HepG2 (cell line): Measurements from ENCODE around the gene PHF3. TPM values are rescaled to one million over a fixed set of nuclear protein-coding genes. Genes with fewer than 3 reads are reported as not detected.

Source experiments
- AGO1 ChIP-seq: fragments of 200-400 bp; formaldehyde crosslinking; IDR thresholded peaks from 2 replicates; pipeline ENCODE4 v1.6.1; 2017; ENCODE audit warnings: mild to moderate bottlenecking, low read depth, low read length, moderate library complexity; ENCODE audit not compliant: poor library complexity, severe bottlenecking
- BHLHE40 ChIP-seq: IDR thresholded peaks from 2 replicates; pipeline ENCODE4 v1.6.1; 2011; ENCODE audit warnings: low read length, improper control_type of control experiment
- CERS6 ChIP-seq: sonication (generic); formaldehyde crosslinking; IDR thresholded peaks from 2 replicates; pipeline ENCODE4 v1.5.0; 2020; ENCODE audit warnings: missing genetic modification reagents
- HMG20A ChIP-seq: IDR thresholded peaks from 2 replicates; pipeline ENCODE4 v1.6.1; 2016; ENCODE audit warnings: borderline replicate concordance
- KAT7 ChIP-seq: IDR thresholded peaks from 2 replicates; pipeline ENCODE4 v1.6.1; 2018; ENCODE audit warnings: borderline replicate concordance, missing compliant biosample characterization
- KAT8 ChIP-seq: IDR thresholded peaks from 2 replicates; pipeline ENCODE4 v1.6.1; 2016; ENCODE audit warnings: missing genetic modification reagents, missing compliant biosample characterization
- KLF16 ChIP-seq, 2 experiments: sonication (generic) in 1 of 2; formaldehyde crosslinking in 1 of 2; IDR thresholded peaks; 2 replicates each; pipeline versions ENCODE4 v1.6.1 to v1.8.0; 2016 to 2023; ENCODE audit warnings: missing genetic modification reagents in 2 of 2, missing compliant biosample characterization in 1 of 2
- NFIC ChIP-seq: IDR thresholded peaks from 2 replicates; pipeline ENCODE4 v1.6.1; 2012; ENCODE audit warnings: mild to moderate bottlenecking, low read length, inconsistent platforms
- RBAK ChIP-seq: sonication (generic); formaldehyde crosslinking; IDR thresholded peaks from 2 replicates; pipeline ENCODE4 v1.5.1; 2020; ENCODE audit warnings: mild to moderate bottlenecking, missing genetic modification reagents
- RNF2 ChIP-seq: fragments of 450-650 bp; conservative IDR thresholded peaks from 2 replicates; pipeline ENCODE4 v1.6.1; 2016; ENCODE audit warnings: low read depth
- SALL2 ChIP-seq: sonication (generic); formaldehyde crosslinking; IDR thresholded peaks from 2 replicates; pipeline ENCODE4 v1.8.1; 2023; ENCODE audit warnings: mild to moderate bottlenecking, missing genetic modification reagents, inconsistent platforms
- SOX5 ChIP-seq: IDR thresholded peaks from 2 replicates; pipeline ENCODE4 v1.6.1; 2016; ENCODE audit warnings: borderline replicate concordance
- TBL1XR1 ChIP-seq: fragments of 150-350 bp; IDR thresholded peaks from 2 replicates; pipeline ENCODE4 v1.6.1; 2014; ENCODE audit warnings: borderline replicate concordance, low read length; ENCODE audit not compliant: partially characterized antibody
- TBX2 ChIP-seq: sonication (generic); formaldehyde crosslinking; IDR thresholded peaks from 2 replicates; pipeline ENCODE4 v1.5.0; 2020; ENCODE audit warnings: missing genetic modification reagents, mild to moderate bottlenecking, borderline replicate concordance
- THAP11 ChIP-seq: IDR thresholded peaks from 2 replicates; pipeline ENCODE4 v1.6.1; 2016; ENCODE audit warnings: missing biosample characterization, missing genetic modification reagents
- THAP7 ChIP-seq: sonication (generic); formaldehyde crosslinking; IDR thresholded peaks from 2 replicates; pipeline ENCODE4 v1.8.1; 2023; ENCODE audit warnings: mild to moderate bottlenecking, missing genetic modification reagents
- ZFP36 ChIP-seq: fragments of 150-350 bp; IDR thresholded peaks from 2 replicates; pipeline ENCODE4 v1.6.1; 2018; ENCODE audit warnings: borderline replicate concordance, low read length, low read depth; ENCODE audit not compliant: partially characterized antibody
- ZNF12 ChIP-seq: sonication (generic); formaldehyde crosslinking; IDR thresholded peaks from 2 replicates; pipeline ENCODE4 v1.5.0; 2020; ENCODE audit warnings: missing genetic modification reagents
- ZNF138 ChIP-seq: sonication (generic); formaldehyde crosslinking; IDR thresholded peaks from 2 replicates; pipeline ENCODE4 v1.5.0; 2020; ENCODE audit warnings: mild to moderate bottlenecking, low read depth, missing genetic modification reagents
- ZNF30 ChIP-seq: sonication (generic); formaldehyde crosslinking; IDR thresholded peaks from 2 replicates; pipeline ENCODE4 v1.5.0; 2020; ENCODE audit warnings: mild to moderate bottlenecking, missing genetic modification reagents
- ZNF354B ChIP-seq: sonication (generic); formaldehyde crosslinking; IDR thresholded peaks from 2 replicates; pipeline ENCODE4 v1.8.0; 2022; ENCODE audit warnings: mild to moderate bottlenecking, missing genetic modification reagents
- ZNF446 ChIP-seq: sonication (generic); formaldehyde crosslinking; IDR thresholded peaks from 2 replicates; pipeline ENCODE4 v1.5.0; 2020; ENCODE audit warnings: mild to moderate bottlenecking, missing genetic modification reagents
- ZNF501 ChIP-seq: sonication (generic); formaldehyde crosslinking; IDR thresholded peaks from 2 replicates; pipeline ENCODE4 v1.5.1; 2020; ENCODE audit warnings: mild to moderate bottlenecking, moderate library complexity, missing genetic modification reagents
- ZNF607 ChIP-seq: sonication (generic); formaldehyde crosslinking; IDR thresholded peaks from 2 replicates; pipeline ENCODE4 v1.5.1; 2020; ENCODE audit warnings: missing genetic modification reagents, mild to moderate bottlenecking, borderline replicate concordance
- ZNF678 ChIP-seq: sonication (generic); formaldehyde crosslinking; IDR thresholded peaks from 2 replicates; pipeline ENCODE4 v1.4.0; 2020; ENCODE audit warnings: mild to moderate bottlenecking, missing genetic modification reagents
- ZNF83 ChIP-seq: sonication (generic); formaldehyde crosslinking; IDR thresholded peaks from 2 replicates; pipeline ENCODE4 v1.4.0; 2020; ENCODE audit warnings: missing genetic modification reagents, mild to moderate bottlenecking, borderline replicate concordance
- ZNF850 ChIP-seq: sonication (generic); formaldehyde crosslinking; conservative IDR thresholded peaks from 2 replicates; pipeline ENCODE4 v1.9.0; 2021; ENCODE audit warnings: mild to moderate bottlenecking, missing genetic modification reagents
- polyA plus RNA-seq, 8 experiments: library from polyadenylated mRNA; depleted of rRNA in 3 of 8; stranded (reverse) in 7 of 8; unstranded in 1 of 8; fragments of >200 nt; fragmentation: Illumina TruSeq in 4 of 8; extraction: Trizol in 4 of 8; gene quantifications; 2 replicates each; pipeline versions ENCODE4 v1.2.1 to v1.2.3, GENCODE V29; 2011 to 2016; ENCODE audit warnings: low read depth in 4 of 8, missing spikeins in 1 of 8, mixed read lengths in 1 of 8; ENCODE audit not compliant: insufficient read depth in 1 of 8
- total RNA-seq, 5 experiments: library from RNA; depleted of rRNA; stranded (reverse); fragments of >200 nt; fragmentation: Illumina TruSeq; extraction: Trizol; gene quantifications; 2 replicates each; pipeline ENCODE4 v1.2.3, GENCODE V29; 2016; ENCODE audit warnings: low read depth in 1 of 5
- TF ChIP-seq, protein P1 (sequence below): sonication (generic); formaldehyde crosslinking; IDR thresholded peaks from 2 replicates; pipeline ENCODE4 v1.4.0; 2020; ENCODE audit warnings: missing genetic modification reagents, borderline replicate concordance
- TF ChIP-seq, protein P2 (sequence below): sonication (generic); formaldehyde crosslinking; IDR thresholded peaks from 2 replicates; pipeline ENCODE4 v1.4.0; 2020; ENCODE audit warnings: missing genetic modification reagents

Gene PHF3
- total and polyA plus RNA-seq, 2 of the 13 experiments (the other 11 are each of a cell fraction or from before 2014, with no cell fraction given), result 19.8 to 70.4 TPM

DNA sequence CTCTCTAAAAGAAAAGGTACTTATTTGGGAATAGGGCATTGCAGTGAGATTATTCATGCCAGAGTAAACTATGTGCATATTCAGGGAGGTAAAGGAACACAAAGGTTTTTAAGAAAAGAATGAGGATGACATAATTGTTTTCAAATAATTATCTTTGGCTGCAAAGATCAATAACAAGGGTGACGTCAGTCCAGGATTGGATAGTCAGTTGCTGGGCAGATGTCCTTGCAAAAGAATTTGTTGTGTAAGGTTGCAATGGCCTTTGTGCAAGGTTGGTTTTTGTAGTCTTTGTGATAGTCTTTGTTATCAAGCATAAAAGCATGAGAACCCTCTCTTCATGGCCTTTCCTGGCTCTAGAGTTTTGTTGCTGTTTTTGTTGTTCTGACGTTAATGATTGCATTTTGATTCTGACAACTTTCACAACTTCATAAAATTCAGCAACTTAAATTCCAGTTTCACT, 45.6 kb upstream of the PHF3 start (continued):
- TF ChIP-seq, protein P1, sequence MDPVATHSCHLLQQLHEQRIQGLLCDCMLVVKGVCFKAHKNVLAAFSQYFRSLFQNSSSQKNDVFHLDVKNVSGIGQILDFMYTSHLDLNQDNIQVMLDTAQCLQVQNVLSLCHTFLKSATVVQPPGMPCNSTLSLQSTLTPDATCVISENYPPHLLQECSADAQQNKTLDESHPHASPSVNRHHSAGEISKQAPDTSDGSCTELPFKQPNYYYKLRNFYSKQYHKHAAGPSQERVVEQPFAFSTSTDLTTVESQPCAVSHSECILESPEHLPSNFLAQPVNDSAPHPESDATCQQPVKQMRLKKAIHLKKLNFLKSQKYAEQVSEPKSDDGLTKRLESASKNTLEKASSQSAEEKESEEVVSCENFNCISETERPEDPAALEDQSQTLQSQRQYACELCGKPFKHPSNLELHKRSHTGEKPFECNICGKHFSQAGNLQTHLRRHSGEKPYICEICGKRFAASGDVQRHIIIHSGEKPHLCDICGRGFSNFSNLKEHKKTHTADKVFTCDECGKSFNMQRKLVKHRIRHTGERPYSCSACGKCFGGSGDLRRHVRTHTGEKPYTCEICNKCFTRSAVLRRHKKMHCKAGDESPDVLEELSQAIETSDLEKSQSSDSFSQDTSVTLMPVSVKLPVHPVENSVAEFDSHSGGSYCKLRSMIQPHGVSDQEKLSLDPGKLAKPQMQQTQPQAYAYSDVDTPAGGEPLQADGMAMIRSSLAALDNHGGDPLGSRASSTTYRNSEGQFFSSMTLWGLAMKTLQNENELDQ (CRISPR knock-in tag), result no peak
- TF ChIP-seq THAP7 (CRISPR knock-in tag), result no peak
- no peak for TF ChIP-seq ZNF850 (CRISPR knock-in tag)
- TF ChIP-seq ZNF138 (CRISPR knock-in tag), result no peak
- no peak for TF ChIP-seq ZNF354B
- peak; percentile 54; the same call in 1 of the 2 replicates for TF ChIP-seq NFIC
- TF ChIP-seq KAT7, result no peak
- no peak for TF ChIP-seq SALL2
- TF ChIP-seq RBAK, result no peak
- peak in 1 of 2 experiments; percentile 88; a peak in 2 of 4 replicates for TF ChIP-seq KLF16 (CRISPR knock-in tag; IDR thresholded peaks at IDR 0.05)
- TF ChIP-seq THAP11 (CRISPR knock-in tag), result peak; percentile 75
- TF ChIP-seq ZNF678 (CRISPR knock-in tag), result no peak
- peak; percentile 100 for TF ChIP-seq SOX5 (CRISPR knock-in tag)
- peak; percentile 58 for TF ChIP-seq TBL1XR1
- no peak for TF ChIP-seq ZFP36
- no peak for TF ChIP-seq CERS6 (CRISPR knock-in tag)
- no peak for TF ChIP-seq BHLHE40
- peak; percentile 83; the same call in 1 of the 2 replicates for TF ChIP-seq HMG20A (CRISPR knock-in tag)
- peak; percentile 71 for TF ChIP-seq TBX2
- no peak for TF ChIP-seq ZNF30 (CRISPR knock-in tag)
- no peak for TF ChIP-seq ZNF83 (CRISPR knock-in tag)
- no peak for TF ChIP-seq ZNF501 (CRISPR knock-in tag)
- no peak for TF ChIP-seq AGO1
- TF ChIP-seq, protein P2, sequence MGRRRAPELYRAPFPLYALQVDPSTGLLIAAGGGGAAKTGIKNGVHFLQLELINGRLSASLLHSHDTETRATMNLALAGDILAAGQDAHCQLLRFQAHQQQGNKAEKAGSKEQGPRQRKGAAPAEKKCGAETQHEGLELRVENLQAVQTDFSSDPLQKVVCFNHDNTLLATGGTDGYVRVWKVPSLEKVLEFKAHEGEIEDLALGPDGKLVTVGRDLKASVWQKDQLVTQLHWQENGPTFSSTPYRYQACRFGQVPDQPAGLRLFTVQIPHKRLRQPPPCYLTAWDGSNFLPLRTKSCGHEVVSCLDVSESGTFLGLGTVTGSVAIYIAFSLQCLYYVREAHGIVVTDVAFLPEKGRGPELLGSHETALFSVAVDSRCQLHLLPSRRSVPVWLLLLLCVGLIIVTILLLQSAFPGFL, result no peak
- peak; percentile 80 for TF ChIP-seq KAT8 (CRISPR knock-in tag)
- TF ChIP-seq ZNF446, result no peak
- TF ChIP-seq ZNF12 (CRISPR knock-in tag), result peak; percentile 64; the same call in 1 of the 2 replicates
- TF ChIP-seq RNF2, result no peak
- no peak; the same call in 1 of the 2 replicates for TF ChIP-seq ZNF607 (CRISPR knock-in tag)
